GM19467 (cell line): ENCODE data around the gene ARFIP1.

Experiments
- ATAC-seq: cut with Tn5 transposase; IDR thresholded peaks from one replicate; pipeline ENCODE4 v1.9.1; 2021; ENCODE audit warnings: mild to moderate bottlenecking, moderate library complexity; ENCODE audit not compliant: unreplicated experiment

The ARFIP1 gene

DNA sequence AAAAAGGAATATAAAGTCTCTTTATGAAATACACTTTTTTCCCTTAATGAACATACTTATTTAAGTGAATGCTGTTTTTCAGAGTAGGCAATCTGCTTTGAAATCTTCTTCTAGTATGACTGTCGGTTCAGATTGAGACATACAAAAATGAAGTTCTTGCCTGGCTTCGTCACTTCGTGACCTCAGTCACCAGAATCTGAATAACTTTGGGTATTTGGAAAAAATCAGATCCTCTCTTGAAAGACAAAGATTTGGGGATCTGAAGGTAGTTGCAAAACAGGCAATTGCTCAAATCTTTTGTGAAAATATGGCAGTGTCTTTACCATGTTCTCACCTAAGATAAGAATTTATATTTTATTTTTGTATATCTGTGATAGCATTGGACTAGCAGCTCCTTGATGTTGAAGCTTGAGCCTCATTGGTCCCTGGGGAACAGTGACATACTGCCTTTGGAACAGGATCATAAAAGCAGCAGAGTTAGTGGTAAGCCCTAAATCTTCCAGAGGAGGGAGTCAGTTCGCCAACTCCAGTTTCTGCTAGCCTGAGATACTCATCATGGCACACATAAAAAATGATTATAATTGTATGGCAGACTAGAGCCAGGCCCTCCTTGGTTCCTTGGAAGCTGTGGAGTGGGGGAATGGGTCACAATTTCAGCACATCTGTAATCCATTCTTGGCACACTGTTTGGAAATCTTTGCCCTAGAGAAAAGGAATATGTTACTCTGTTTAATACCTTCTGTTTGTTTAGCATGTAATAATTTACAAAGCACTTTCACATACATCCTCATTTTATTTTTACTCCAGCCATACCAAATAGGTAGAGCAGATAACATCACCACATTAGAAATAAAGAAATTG lies 5.0 kb downstream of the ARFIP1 start:
- ATAC-seq, result no peak

DNA sequence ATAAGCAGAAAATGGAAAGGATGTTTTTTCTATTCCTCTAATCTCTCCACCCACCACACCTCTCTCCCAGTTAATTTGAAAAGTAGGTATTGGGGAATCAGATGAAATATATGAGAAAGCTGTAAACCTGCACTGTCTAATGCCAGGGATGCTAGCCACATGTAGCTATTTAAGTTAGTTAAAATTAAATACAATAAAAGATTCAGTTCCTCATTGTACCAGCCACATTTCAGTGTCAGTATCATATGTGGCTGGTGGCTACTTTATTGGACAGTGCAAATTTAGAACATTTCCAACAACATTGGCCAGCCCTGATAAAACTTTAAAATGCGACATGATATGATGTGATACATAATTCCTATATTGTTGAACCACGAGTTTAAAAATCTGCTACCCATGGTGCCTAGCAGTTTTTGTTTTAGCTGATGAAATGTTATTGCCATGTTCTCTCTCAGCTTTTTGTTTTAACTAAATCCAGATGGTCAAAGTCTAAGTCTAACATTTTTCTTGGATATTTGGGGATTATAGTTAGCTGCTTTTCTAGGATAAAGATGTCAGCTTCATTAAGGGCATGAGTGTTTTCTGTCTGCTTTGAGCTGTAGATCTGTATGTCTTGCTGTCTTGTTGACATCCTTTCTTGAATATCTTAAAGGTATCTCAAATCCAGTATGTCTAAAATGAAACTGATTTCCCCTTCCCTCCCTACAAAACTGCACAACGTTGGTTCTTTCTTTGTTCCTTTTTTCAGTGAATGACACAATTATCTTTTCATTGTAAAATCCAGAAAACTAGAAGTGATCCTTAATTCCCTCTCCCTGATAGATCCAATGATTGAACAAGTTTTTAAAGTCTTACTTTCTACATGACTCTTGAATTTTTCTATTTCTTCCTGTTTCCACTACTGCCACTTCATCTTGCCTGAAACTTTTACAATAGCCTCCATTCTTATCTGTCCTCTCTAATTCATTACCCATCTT lies 6.2 kb downstream of the ARFIP1 start:
- ATAC-seq, result no peak

DNA sequence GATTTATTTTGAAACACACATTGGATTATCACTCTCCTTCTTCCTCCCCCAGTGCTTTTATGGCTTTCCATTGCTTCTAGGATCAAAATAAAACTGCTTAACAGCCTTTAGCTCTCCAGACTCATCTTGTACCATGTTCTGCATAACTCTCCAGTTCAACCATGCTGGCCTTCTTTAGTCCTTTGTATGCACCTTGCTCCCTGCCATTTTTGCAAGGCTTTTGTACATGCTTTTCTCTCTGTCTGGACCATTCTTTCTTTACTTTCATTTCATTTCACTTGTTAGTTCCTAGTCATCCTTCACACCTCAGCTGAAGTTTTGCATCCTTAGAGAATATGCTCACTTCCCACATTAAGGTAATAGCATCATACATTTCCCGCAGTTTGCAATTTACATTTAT lies 6.9 kb downstream of the ARFIP1 start:
- ATAC-seq, result no peak

DNA sequence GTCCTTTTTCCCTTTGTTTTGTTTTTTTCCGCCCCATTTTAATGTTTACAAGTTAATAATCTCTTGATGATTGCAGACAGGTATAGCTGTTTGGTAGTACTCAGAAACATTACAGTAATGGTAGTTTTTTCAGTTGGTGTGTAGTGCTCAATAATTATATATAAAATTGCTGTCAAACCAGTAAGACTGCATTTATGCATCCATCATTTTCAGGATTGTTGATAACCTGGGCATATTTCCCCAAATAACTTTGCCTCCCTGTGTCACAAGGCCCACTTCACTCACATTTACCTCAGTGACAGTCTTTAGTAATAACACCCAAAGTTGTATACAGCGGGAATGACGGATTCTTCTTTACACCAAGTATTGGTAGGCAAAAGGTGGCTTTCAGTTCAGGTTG lies 16.1 kb downstream of the ARFIP1 start:
- no peak for ATAC-seq

DNA sequence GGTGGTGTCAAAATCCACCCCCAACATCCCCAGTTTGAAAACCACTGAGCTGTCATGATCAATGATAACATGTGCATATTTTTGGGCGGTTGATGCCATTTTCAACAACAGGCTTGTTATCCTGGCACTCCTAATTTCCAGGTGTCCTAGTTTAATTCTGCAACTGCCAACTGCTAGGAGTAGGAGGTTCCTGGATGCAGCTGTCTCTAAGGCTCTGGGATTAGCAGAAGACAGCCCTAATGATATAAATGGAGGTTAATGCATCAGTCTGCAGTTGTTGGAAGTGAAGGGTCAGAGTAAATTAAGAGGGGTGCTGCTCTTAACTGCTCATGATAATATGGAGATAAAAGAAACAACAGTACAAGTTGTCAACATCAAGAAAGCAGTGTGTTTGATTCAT lies 23.8 kb downstream of the ARFIP1 start:
- no peak for ATAC-seq

DNA sequence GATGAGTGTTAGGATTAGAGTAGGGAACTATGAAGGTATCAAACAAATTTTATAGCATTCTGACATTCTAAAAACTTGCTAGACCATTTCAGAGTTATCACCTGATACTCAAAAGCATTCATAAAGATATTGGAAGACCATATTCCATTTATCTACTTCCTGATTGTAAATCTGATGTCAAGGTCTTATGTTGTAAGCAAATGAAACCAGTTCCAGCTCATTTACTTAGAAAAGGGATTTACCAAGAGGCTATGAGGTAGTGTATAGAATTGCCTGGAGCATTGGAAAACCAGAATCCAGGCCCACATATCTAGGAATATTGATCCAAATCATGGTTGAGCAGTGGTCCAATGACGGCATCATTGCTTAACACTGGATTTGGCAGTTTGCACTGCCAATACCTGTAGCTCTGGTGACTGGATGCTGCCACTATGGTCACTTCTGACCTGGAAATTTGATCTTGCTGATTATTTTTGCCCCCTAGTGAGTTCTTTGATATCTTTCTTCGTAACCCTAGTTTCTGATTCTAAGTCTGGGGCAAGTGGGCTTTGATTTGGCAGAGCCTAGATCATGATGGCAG lies 25.4 kb downstream of the ARFIP1 start:
- ATAC-seq, result no peak

DNA sequence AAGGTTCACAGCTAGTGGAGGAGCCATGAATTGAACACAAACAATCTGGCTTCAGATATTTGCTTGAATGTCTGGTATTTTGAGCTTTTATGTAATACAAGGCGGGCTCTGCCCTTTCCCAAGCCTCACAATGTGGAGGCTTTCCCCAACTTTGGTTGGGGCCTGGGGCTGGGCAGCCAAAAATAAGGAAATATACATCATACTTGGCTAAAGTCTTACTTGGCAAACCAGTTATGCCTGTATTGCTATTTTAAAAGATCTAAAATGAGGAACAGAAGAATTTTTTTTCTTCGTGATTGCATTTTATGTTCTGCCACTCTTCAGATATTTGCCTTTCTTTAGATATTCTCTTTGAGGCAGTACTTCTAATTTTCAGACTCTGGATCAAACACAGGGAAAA lies 26.1 kb downstream of the ARFIP1 start:
- ATAC-seq, result no peak

DNA sequence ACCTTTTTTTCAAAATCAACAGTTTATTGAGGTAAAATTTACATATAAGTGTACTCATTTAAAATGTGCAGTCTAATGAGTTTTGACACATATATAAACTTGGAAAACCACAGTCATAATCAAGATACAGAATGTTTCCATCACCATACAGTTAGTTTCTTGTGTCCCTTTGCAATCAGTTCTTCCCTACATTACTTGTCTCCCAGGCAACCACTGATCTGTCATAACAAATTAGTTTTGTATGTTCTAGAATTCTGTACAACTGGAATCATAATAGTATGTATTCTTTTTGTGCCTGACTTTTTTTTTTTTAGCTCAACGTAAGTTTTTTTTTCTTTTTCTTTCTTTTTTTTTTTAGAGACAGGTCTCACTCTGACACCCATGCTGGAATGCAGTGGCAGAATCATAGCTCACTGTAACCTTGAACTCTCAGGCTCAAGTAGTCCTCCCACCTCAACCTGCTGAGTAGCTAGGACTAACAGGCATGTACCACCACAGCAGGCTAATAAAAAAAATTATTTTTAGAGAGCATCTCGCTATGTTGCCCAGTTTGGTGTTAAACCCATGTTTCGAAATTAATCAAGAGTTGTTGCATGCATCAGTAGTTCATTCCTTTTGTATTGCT lies 26.9 kb downstream of the ARFIP1 start:
- ATAC-seq, result no peak

DNA sequence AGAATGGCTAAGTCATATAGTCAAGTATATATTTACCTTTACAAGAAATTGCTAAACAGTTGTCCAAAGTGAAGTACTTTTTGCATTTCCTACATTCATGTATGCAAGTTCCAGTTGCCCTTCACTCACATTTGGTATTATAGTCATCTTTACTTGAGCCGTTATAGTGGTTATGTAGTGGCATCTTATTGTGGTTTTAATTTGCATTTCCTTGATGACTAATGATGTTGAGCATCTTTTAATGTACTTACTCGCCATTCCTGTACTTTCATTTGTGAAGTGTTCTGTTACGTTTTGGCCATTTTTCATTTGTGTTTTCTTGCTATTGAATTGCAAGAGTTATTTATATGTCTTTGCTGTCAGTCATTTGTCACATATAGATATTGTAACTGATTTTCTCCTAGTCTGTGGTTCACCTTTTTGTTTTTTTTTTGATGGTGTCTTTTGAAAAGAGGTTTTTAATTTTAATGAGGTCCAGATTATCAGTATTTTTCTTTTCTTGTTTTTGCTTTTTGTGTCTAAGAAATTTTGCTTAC lies 27.6 kb downstream of the ARFIP1 start:
- ATAC-seq, result no peak

DNA sequence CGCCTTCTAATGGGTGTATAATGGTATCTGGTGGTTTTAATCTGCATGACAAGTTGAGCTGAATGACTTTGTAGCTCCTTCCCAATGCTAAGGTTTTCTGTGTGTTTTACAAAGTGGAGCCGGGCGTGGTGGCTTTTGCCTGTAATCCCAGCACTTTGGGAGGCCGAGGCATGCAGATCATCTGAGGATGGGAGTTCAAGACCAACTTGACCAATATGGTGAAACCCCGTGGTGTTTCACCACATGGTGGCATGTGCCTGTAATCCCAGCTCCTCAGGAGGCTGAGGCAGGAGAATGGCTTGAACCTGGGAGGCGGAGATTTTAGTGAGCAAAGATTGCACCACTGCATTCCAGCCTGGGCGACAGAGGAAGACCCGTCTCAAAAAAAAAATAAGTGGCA lies 28.9 kb downstream of the ARFIP1 start:
- ATAC-seq, result no peak

DNA sequence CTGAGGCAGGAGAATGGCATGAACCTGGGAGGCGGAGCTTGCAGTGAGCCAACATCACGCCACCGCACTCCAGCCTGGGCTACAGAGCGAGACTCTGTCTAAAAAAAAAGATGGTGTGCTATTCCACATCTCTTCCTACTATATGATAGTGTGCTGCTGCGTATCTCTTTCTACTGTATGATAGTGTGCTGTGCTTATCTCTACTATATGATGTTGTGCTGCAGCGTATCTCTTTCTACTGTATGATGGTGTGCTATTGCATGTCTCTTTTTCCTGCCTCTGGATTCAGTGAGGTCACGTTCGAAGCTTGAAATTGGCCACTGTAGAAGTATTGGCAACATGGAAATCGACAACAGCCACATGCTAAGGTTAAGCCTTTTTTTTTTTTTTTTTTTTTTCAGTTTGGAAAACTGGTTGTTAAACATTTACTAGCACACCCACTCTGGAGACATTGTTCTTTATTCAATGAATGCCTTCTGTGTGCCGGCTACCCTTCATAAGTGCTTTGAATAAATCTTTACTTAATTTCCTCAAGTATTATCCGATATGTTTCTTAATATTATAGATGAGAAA lies 31.0 kb downstream of the ARFIP1 start:
- ATAC-seq, result no peak

DNA sequence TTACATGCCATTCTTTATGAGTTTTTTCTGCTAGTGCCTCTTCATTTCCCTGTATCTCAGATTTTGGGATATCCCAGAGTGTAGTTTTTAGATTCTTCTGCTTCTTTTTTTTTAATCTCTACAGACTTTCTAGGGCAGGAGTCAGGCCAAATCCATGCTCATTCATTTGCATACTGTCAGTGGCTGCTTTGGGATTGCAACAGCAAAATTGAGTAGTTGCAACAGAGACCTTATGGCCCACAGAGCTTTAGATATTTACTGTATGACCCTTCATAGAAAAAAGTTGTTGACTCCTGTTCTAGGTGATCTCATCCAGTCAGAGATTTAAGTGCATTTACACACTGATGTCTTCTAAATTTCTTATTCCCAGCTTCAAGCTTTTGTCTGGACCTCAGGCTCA lies 35.3 kb downstream of the ARFIP1 start:
- no peak for ATAC-seq

DNA sequence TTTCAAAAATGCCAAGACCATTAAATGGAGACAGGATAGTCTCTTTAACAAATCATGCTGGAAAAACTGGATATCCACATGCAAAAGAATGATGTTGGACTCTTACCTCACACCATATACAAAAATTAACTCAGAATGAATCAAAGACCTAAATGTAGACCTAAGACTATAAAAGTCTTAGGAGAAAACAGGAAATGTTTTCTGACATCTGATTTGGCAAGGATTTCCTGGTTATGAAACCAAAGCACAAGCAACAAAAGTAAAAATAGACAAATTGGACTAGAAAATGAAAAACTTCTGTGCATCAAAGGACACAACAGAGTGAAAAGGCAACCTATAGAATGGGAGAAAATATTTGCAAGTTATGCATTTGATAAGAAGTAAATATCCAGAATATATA lies 37.6 kb downstream of the ARFIP1 start:
- ATAC-seq, result no peak

DNA sequence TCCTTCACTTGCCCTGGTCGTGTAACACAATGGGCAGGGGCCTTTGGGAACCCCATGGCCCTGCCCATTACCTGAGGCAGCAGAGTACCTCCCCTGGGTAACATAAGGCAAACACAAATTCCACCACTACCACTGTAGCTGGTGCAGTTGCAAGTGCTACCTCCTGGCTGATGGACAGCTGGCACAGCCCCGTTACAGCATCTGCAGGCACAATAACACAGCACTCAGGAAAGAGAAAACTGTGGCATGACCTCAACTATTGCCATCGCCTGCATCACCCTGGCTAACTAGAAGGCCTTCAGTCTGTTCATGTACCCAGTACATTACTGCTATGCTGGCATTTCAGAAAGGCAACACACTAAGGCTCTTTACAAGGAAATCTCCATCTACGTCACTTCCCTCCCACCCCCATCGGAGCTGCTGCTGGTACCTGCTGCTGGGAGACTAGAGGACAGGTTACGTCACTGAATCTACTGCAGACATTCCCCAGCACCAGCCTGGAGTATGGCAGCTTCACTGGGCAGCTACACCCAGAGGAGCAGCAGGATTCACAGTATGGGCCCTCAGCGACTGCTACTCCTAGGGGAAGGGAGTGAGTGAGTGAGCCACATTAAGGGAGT lies 39.4 kb downstream of the ARFIP1 start:
- no peak for ATAC-seq

DNA sequence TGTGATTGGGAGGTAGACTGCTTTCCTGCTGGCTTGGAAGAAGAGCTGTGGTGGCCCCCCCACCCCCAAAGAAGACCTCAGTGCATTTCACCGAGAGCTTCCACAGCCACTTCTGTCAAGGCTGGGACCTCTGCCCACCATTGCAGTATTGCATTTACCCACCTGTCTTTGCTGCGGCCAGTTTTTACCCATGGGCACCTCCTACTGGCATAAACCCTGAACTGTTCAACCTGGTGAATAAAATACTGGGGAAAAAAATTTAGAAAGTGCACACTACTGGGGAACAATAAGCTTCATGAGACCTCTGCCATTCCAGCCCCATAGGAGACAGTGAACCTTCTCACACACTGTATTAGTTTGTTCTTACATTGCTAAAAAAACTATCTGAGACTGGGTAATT lies 40.3 kb downstream of the ARFIP1 start:
- no peak for ATAC-seq

DNA sequence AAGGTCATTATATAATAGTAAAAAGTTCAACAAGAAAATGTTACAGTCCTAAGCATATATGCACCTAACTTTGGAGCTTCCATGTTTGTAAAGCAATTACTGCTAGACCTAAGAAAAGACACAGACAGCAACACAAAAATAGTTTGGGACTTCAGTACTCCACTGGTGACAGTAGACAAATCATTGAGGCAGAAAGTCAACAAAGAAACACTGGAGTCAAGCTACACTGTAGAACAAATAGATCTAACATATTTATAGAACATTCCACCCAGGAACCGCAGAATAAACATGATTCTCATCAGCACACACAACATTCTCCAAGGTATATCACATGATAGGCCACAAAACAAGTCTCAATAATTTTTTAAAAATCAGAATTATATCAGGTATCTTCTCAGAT lies 42.6 kb downstream of the ARFIP1 start:
- ATAC-seq, result no peak

DNA sequence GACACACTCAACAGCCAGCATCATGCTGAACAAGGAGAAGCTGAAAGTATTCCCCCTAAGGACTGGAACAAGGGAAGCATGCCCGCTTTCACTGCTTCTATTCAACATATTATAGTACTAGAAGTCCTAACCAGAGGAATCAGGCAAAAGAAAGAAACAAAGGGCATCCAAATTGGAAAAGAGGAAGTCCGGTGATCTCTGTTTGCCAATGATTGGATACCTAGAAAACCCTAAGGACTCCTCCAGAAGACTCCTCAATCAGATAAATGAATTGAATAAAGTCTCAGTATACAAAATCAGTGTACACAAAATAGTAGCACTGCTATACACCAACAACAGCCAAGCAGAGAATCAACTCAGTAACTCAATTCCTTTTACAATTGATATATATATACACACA lies 44.8 kb downstream of the ARFIP1 start:
- no peak for ATAC-seq

DNA sequence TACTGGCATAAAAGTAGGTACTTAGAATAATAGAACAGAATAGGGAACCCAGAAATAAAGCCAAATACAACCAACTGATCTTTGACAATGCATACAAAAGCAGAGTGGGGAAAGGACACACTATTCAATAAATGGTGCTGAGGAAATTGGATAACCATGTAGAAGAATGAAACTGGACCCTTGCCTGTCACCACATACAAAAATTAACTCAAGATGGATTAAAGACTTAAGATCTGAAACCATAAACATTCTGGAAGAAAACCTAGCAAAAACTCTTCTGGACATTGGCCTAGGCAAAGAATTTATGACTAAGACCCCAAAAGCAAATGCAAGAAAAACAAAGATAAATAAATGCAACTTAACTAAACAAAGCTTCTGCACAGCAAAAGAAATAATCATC lies 45.6 kb downstream of the ARFIP1 start:
- no peak for ATAC-seq

DNA sequence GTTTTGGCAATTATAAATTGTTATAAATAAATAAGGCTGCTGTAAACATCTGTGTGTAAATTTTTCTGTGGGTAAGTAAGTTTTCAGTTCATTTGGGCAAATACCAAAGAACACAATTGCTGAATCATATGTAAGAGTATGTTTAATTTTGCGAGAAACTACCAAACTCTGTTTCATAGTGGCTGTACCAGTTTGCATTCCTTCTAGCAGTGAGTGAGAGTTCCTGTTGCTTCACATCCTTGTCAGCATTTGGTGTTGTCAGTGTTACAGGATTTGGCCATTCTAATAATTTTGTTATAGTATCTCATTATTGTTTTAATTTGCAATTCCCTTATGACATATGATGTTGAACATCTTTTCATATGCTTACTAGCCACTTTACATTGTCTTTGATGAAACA lies 48.4 kb downstream of the ARFIP1 start:
- no peak for ATAC-seq

DNA sequence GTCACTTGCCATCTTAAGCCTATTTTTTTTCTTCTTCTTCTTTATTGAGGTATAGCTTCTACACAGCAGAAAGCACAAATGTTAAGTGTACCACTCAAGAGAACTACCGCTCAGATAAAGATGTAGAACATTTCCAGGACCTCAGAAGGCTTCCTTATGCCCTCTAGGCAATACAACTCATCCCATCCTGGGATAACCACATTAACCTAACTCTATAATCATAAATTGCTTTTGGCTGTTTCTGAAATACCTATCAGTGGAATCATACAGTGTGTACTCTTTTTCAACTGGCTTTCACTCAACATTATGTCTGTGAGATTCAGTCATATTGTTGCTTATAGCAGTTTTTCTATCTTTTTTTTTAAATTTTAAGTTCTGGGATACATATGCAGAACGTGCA lies 51.7 kb downstream of the ARFIP1 start:
- no peak for ATAC-seq
